H54 (cell line): Measurements from ENCODE around the gene PIM1.

Experiments
- DNase-seq: peaks from one replicate; pipeline ENCODE4 v3.0.0; 2011; ENCODE audit warnings: low spot score, mixed read lengths; ENCODE audit not compliant: insufficient read length
- FAIRE-seq: peaks from 3 replicates; lab custom pipeline; 2011; peaks lifted over from hg19 to GRCh38; lab: Jason Lieb, UNC
- POLR2A ChIP-seq: IDR thresholded peaks from 2 replicates; pipeline ENCODE4 v1.6.1; 2011; ENCODE audit warnings: low read depth, mild to moderate bottlenecking, low read length

PIM1 gene

GRCh38 chr6:37205175-37205996 lies 35.4 kb downstream of the PIM1 start:
- FAIRE-seq (no peak), DNase-seq (no peak)
- TF ChIP-seq POLR2A, result no peak

- no peak for FAIRE-seq
Observed at GRCh38 chr6:37205997-37206340, 36.0 kb downstream of the PIM1 start.

GRCh38 chr6:37206622-37207021 lies 36.7 kb downstream of the PIM1 start:
- no peak for FAIRE-seq
- no peak for DNase-seq
- no peak for TF ChIP-seq POLR2A

More at GRCh38 chr6:37205997-37206340, 36.0 kb downstream of the PIM1 start:
- TF ChIP-seq POLR2A, result no peak
- DNase-seq, result no peak

GRCh38 chr6:37207903-37208456 lies 38.0 kb downstream of the PIM1 start:
- no peak for TF ChIP-seq POLR2A
- FAIRE-seq, result peak; percentile 58
- peak; percentile 56 for DNase-seq

GRCh38 chr6:37208793-37209192 lies 38.8 kb downstream of the PIM1 start:
- FAIRE-seq (no peak), DNase-seq (no peak)
- no peak for TF ChIP-seq POLR2A

- no peak for DNase-seq
- FAIRE-seq, result no peak
- TF ChIP-seq POLR2A, result no peak
Observed at GRCh38 chr6:37209461-37210205, 39.7 kb downstream of the PIM1 start.

- no peak for TF ChIP-seq POLR2A
- DNase-seq (peak; percentile 58), FAIRE-seq (peak; percentile 55)
Observed at GRCh38 chr6:37210313-37210968, 40.5 kb downstream of the PIM1 start.

- FAIRE-seq (no peak), DNase-seq (no peak)
- TF ChIP-seq POLR2A, result no peak
Observed at GRCh38 chr6:37212268-37212667, 42.3 kb downstream of the PIM1 start.

DNA sequence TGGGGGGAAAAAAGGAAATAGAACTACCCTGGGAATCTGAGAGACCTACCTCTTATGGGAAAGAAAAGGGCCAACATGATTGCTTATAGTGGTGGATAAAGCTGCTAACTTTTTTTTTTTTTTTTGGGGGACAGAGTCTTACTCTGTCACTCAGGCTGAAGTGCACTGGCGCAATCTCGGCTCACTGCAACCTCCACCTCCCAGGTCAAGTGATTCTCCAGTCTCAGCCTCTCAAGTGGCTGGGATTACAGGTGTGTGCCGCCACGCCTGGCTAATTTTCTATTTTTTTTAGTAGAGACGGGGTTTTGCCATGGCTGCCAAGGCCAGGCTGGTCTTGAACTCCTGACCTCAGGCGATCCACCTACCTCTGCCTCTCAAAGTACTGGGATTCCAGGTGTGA lies 48.1 kb downstream of the PIM1 start:
- TF ChIP-seq POLR2A, result no peak
- no peak for FAIRE-seq
- DNase-seq, result no peak

- TF ChIP-seq POLR2A, result no peak
- DNase-seq, result no peak
- no peak for FAIRE-seq
Observed at GRCh38 chr6:37218511-37218910, 48.6 kb downstream of the PIM1 start.

- no peak for TF ChIP-seq POLR2A
- DNase-seq (no peak), FAIRE-seq (no peak)
Observed at GRCh38 chr6:37221585-37222124, 51.7 kb downstream of the PIM1 start.

GRCh38 chr6:37222125-37222967 lies 52.4 kb downstream of the PIM1 start:
- peak; percentile 88 for FAIRE-seq
- TF ChIP-seq POLR2A, result no peak
- peak; percentile 79 for DNase-seq

- DNase-seq, result no peak
Observed at GRCh38 chr6:37222992-37223391, 53.0 kb downstream of the PIM1 start.

More at GRCh38 chr6:37222992-37223391, 53.0 kb downstream of the PIM1 start:
- TF ChIP-seq POLR2A, result no peak
- FAIRE-seq, result no peak
